ENCODE measurements around the gene CNPY1.

Gene CNPY1

GRCh38 chr7:155465761-155466141, 80.6 kb downstream of the CNPY1 start:
- no peak for DNase-seq
- in situ Hi-C loops (cut with HindIII; ENCODE audit: low pct_ligation_motif_present, low pct_unique_long_range_greater_than_20kb, low sequenced_read_pairs): no loop called here

GRCh38 chr7:155464948-155465739, 81.2 kb downstream of the CNPY1 start:
- no peak for DNase-seq
- in situ Hi-C loops (cut with HindIII; ENCODE audit: low pct_ligation_motif_present, low pct_unique_long_range_greater_than_20kb, low sequenced_read_pairs): no loop called here

GRCh38 chr7:155464183-155464582, 82.2 kb downstream of the CNPY1 start:
- in situ Hi-C loops (cut with HindIII; ENCODE audit: low pct_ligation_motif_present, low pct_unique_long_range_greater_than_20kb, low sequenced_read_pairs): no loop called here
- no peak for DNase-seq

- in situ Hi-C loops (cut with HindIII; ENCODE audit: low pct_ligation_motif_present, low pct_unique_long_range_greater_than_20kb, low sequenced_read_pairs): no loop called here
- no peak for DNase-seq
These were observed 83.1 kb downstream of the CNPY1 start for GRCh38 chr7:155463114-155463811.

- in situ Hi-C loops (cut with HindIII; ENCODE audit: low pct_ligation_motif_present, low pct_unique_long_range_greater_than_20kb, low sequenced_read_pairs): no loop called here
- DNase-seq: no peak
These were observed 84.1 kb downstream of the CNPY1 start for GRCh38 chr7:155462163-155462735.

- in situ Hi-C loops (cut with HindIII; ENCODE audit: low pct_ligation_motif_present, low pct_unique_long_range_greater_than_20kb, low sequenced_read_pairs): no loop called here
- DNase-seq: no peak
These were observed 84.7 kb downstream of the CNPY1 start for GRCh38 chr7:155461631-155462030.

- no peak for DNase-seq
- in situ Hi-C loops (cut with HindIII; ENCODE audit: low pct_ligation_motif_present, low pct_unique_long_range_greater_than_20kb, low sequenced_read_pairs): no loop called here
These were observed 85.3 kb downstream of the CNPY1 start for GRCh38 chr7:155460926-155461613.

- peak; percentile 32 for DNase-seq
- in situ Hi-C loops (cut with HindIII; ENCODE audit: low pct_ligation_motif_present, low pct_unique_long_range_greater_than_20kb, low sequenced_read_pairs): no loop called here
These were observed 86.5 kb downstream of the CNPY1 start for GRCh38 chr7:155459700-155460461.

GRCh38 chr7:155458878-155459699, 87.3 kb downstream of the CNPY1 start:
- DNase-seq: peak; percentile 33
- in situ Hi-C loops (cut with HindIII; ENCODE audit: low pct_ligation_motif_present, low pct_unique_long_range_greater_than_20kb, low sequenced_read_pairs): no loop called here

- in situ Hi-C loops (cut with HindIII; ENCODE audit: low pct_ligation_motif_present, low pct_unique_long_range_greater_than_20kb, low sequenced_read_pairs): no loop called here
These were observed 88.1 kb downstream of the CNPY1 start, which contains the start of gene EN2 for GRCh38 chr7:155458111-155458877. TSS of gene EN2 (plus strand) at chr7:155458129. CDS start at chr7:155458378, 249 bp downstream.

GRCh38 chr7:155457544-155458110, 88.7 kb downstream of the CNPY1 start:
- in situ Hi-C loops (cut with HindIII; ENCODE audit: low pct_ligation_motif_present, low pct_unique_long_range_greater_than_20kb, low sequenced_read_pairs): no loop called here
- peak; percentile 34 for DNase-seq

More at GRCh38 chr7:155458111-155458877, 88.1 kb downstream of the CNPY1 start, which contains the start of gene EN2:
- peak; percentile 16 for DNase-seq

GRCh38 chr7:155456738-155457543, 89.4 kb downstream of the CNPY1 start:
- DNase-seq: peak; percentile 89
- in situ Hi-C loops (cut with HindIII; ENCODE audit: low pct_ligation_motif_present, low pct_unique_long_range_greater_than_20kb, low sequenced_read_pairs): no loop called here

- no peak for DNase-seq
These were observed 90.3 kb downstream of the CNPY1 start for GRCh38 chr7:155455776-155456737.

GRCh38 chr7:155455132-155455693, 91.1 kb downstream of the CNPY1 start:
- in situ Hi-C loops (cut with HindIII; ENCODE audit: low pct_ligation_motif_present, low pct_unique_long_range_greater_than_20kb, low sequenced_read_pairs): no loop called here
- DNase-seq: no peak

More at GRCh38 chr7:155455776-155456737, 90.3 kb downstream of the CNPY1 start:
- in situ Hi-C loops (cut with HindIII; ENCODE audit: low pct_ligation_motif_present, low pct_unique_long_range_greater_than_20kb, low sequenced_read_pairs): no loop called here

Measured in ACHN (cell line).